ENCODE measurements around the gene PREX1. TPM values are rescaled to one million over a fixed set of nuclear protein-coding genes. Genes with fewer than 3 reads are reported as not detected.

The PREX1 gene
- total RNA-seq, 2 experiments from 2014 or later: 142 to 147 TPM

GRCh38 chr20:48645666-48646065 lies 182.1 kb downstream of the PREX1 start:
- Mint-ChIP-seq H3K36me3 (peaks cover 40% of the 10 kb centered on the region), H3K27ac (no peak overlapping the region), H3K27me3 (no peaks in the 10 kb centered on the region)

GRCh38 chr20:48644286-48644828 lies 183.4 kb downstream of the PREX1 start:
- H3K27me3 Mint-ChIP-seq: no peaks in the 10 kb centered on the region

More at GRCh38 chr20:48645666-48646065, 182.1 kb downstream of the PREX1 start:
- POLR2A ChIA-PET: no interaction called here
- DNase-seq (no peak), ATAC-seq (ENCODE audit: low read depth) (no peak)
- no peaks in the 10 kb centered on the region for H3K9me3 Mint-ChIP-seq
- H3K4me3 Mint-ChIP-seq: no peak overlapping the region
- peaks cover 7% of the 10 kb centered on the region for H3K4me1 Mint-ChIP-seq

GRCh38 chr20:48642105-48642880 lies 185.5 kb downstream of the PREX1 start:
- no peak overlapping the region for H3K4me3 Mint-ChIP-seq
- no peak for ATAC-seq (ENCODE audit: low read depth)
- no peak for DNase-seq
- H3K27ac Mint-ChIP-seq: no peak overlapping the region
- no peaks in the 10 kb centered on the region for H3K9me3 Mint-ChIP-seq
- peaks cover 42% of the 10 kb centered on the region for H3K36me3 Mint-ChIP-seq
- POLR2A ChIA-PET: interaction anchor here (0.6 kb wide), 1 partner anchor 357 kb away, joined by 3 read pairs; no protein-coding TSS in a partner anchor
- H3K4me1 Mint-ChIP-seq: peaks cover 17% of the 10 kb centered on the region
- H3K27me3 Mint-ChIP-seq: no peaks in the 10 kb centered on the region

More at GRCh38 chr20:48644286-48644828, 183.4 kb downstream of the PREX1 start:
- POLR2A ChIA-PET: no interaction called here
- no peak overlapping the region for H3K27ac Mint-ChIP-seq
- no peaks in the 10 kb centered on the region for H3K9me3 Mint-ChIP-seq
- peaks cover 12% of the 10 kb centered on the region for H3K4me1 Mint-ChIP-seq
- no peak overlapping the region for H3K4me3 Mint-ChIP-seq
- no peak for DNase-seq
- no peak for ATAC-seq (ENCODE audit: low read depth)
- peaks cover 40% of the 10 kb centered on the region for H3K36me3 Mint-ChIP-seq

- H3K9me3 Mint-ChIP-seq: no peaks in the 10 kb centered on the region
- no peak overlapping the region for H3K4me3 Mint-ChIP-seq
- POLR2A ChIA-PET: no interaction called here
- peak overlapping the region; percentile 54 for H3K27ac Mint-ChIP-seq
- ATAC-seq (ENCODE audit: low read depth): no peak
- H3K4me1 Mint-ChIP-seq: peaks cover 15% of the 10 kb centered on the region
- H3K36me3 Mint-ChIP-seq: peaks cover 38% of the 10 kb centered on the region
- DNase-seq: no peak
- no peaks in the 10 kb centered on the region for H3K27me3 Mint-ChIP-seq
Observed at GRCh38 chr20:48640871-48641270, 186.9 kb downstream of the PREX1 start.

GRCh38 chr20:48639899-48640298 lies 187.9 kb downstream of the PREX1 start:
- H3K27ac Mint-ChIP-seq: peak overlapping the region; percentile 50
- H3K9me3 Mint-ChIP-seq: no peaks in the 10 kb centered on the region
- POLR2A ChIA-PET: no interaction called here
- no peak overlapping the region for H3K4me3 Mint-ChIP-seq
- ATAC-seq (ENCODE audit: low read depth) (no peak), DNase-seq (no peak)
- H3K4me1 Mint-ChIP-seq: peaks cover 15% of the 10 kb centered on the region
- peaks cover 37% of the 10 kb centered on the region for H3K36me3 Mint-ChIP-seq
- no peaks in the 10 kb centered on the region for H3K27me3 Mint-ChIP-seq

GRCh38 chr20:48638546-48638945 lies 189.3 kb downstream of the PREX1 start:
- no peaks in the 10 kb centered on the region for H3K27me3 Mint-ChIP-seq
- ATAC-seq (ENCODE audit: low read depth): no peak
- DNase-seq: no peak
- peak overlapping the region; percentile 46 for H3K27ac Mint-ChIP-seq
- peaks cover 35% of the 10 kb centered on the region for H3K36me3 Mint-ChIP-seq
- peaks cover 15% of the 10 kb centered on the region for H3K4me1 Mint-ChIP-seq
- H3K9me3 Mint-ChIP-seq: no peaks in the 10 kb centered on the region
- H3K4me3 Mint-ChIP-seq: no peak overlapping the region
- POLR2A ChIA-PET: interaction anchor here (0.6 kb wide), 1 partner anchor 276 kb away, joined by 3 read pairs; no protein-coding TSS in a partner anchor

GRCh38 chr20:48637461-48637860 lies 190.3 kb downstream of the PREX1 start:
- no peak for DNase-seq
- Mint-ChIP-seq H3K4me1 (peaks cover 17% of the 10 kb centered on the region), H3K27me3 (no peaks in the 10 kb centered on the region), H3K4me3 (no peak overlapping the region), H3K9me3 (no peaks in the 10 kb centered on the region), H3K36me3 (peaks cover 35% of the 10 kb centered on the region), H3K27ac (no peak overlapping the region)
- POLR2A ChIA-PET: no interaction called here
- no peak for ATAC-seq (ENCODE audit: low read depth)

- Mint-ChIP-seq H3K36me3 (peaks cover 32% of the 10 kb centered on the region), H3K9me3 (no peaks in the 10 kb centered on the region), H3K4me3 (no peak overlapping the region), H3K4me1 (peaks cover 16% of the 10 kb centered on the region), H3K27me3 (no peaks in the 10 kb centered on the region), H3K27ac (no peak overlapping the region)
- DNase-seq (no peak), ATAC-seq (ENCODE audit: low read depth) (peak; percentile 8)
- POLR2A ChIA-PET: no interaction called here
Observed at GRCh38 chr20:48636301-48636700, 191.5 kb downstream of the PREX1 start.

GRCh38 chr20:48635791-48636267 lies 192.0 kb downstream of the PREX1 start:
- H3K4me1 Mint-ChIP-seq: peaks cover 14% of the 10 kb centered on the region
- DNase-seq (peak; percentile 79), ATAC-seq (ENCODE audit: low read depth) (peak; percentile 65)
- H3K27me3 Mint-ChIP-seq: no peaks in the 10 kb centered on the region
- POLR2A ChIA-PET: interaction anchor here (0.8 kb wide), 1 partner anchor 286 kb away, joined by 4 read pairs; the partner anchor contains the start of gene ARFGEF2
- H3K27ac Mint-ChIP-seq: peak overlapping the region; percentile 35
- no peak overlapping the region for H3K4me3 Mint-ChIP-seq
- H3K36me3 Mint-ChIP-seq: peaks cover 30% of the 10 kb centered on the region
- no peaks in the 10 kb centered on the region for H3K9me3 Mint-ChIP-seq

GRCh38 chr20:48635361-48635760 lies 192.4 kb downstream of the PREX1 start:
- H3K27ac Mint-ChIP-seq: peak overlapping the region; percentile 35
- POLR2A ChIA-PET: interaction anchor here (0.8 kb wide), 1 partner anchor 286 kb away, joined by 4 read pairs; the partner anchor contains the start of gene ARFGEF2
- peaks cover 25% of the 10 kb centered on the region for H3K36me3 Mint-ChIP-seq
- H3K4me3 Mint-ChIP-seq: no peak overlapping the region
- no peaks in the 10 kb centered on the region for H3K9me3 Mint-ChIP-seq
- ATAC-seq (ENCODE audit: low read depth) (peak; percentile 4), DNase-seq (no peak)
- no peaks in the 10 kb centered on the region for H3K27me3 Mint-ChIP-seq
- peaks cover 10% of the 10 kb centered on the region for H3K4me1 Mint-ChIP-seq

GRCh38 chr20:48634641-48635040 lies 193.2 kb downstream of the PREX1 start:
- peaks cover 23% of the 10 kb centered on the region for H3K36me3 Mint-ChIP-seq
- DNase-seq (no peak), ATAC-seq (ENCODE audit: low read depth) (no peak)
- H3K9me3 Mint-ChIP-seq: no peaks in the 10 kb centered on the region
- POLR2A ChIA-PET: no interaction called here
- no peak overlapping the region for H3K4me3 Mint-ChIP-seq
- H3K4me1 Mint-ChIP-seq: peaks cover 9% of the 10 kb centered on the region
- no peaks in the 10 kb centered on the region for H3K27me3 Mint-ChIP-seq
- H3K27ac Mint-ChIP-seq: peak overlapping the region; percentile 35

GRCh38 chr20:48633620-48634257 lies 194.1 kb downstream of the PREX1 start:
- no peak overlapping the region for H3K4me3 Mint-ChIP-seq
- H3K4me1 Mint-ChIP-seq: peaks cover 4% of the 10 kb centered on the region
- ATAC-seq (ENCODE audit: low read depth): no peak

GRCh38 chr20:48632825-48633619 lies 194.8 kb downstream of the PREX1 start:
- Mint-ChIP-seq H3K27ac (no peak overlapping the region), H3K27me3 (no peaks in the 10 kb centered on the region), H3K36me3 (peaks cover 13% of the 10 kb centered on the region), H3K4me1 (peaks cover 5% of the 10 kb centered on the region), H3K9me3 (no peaks in the 10 kb centered on the region), H3K4me3 (no peak overlapping the region)
- ATAC-seq (ENCODE audit: low read depth) (no peak), DNase-seq (no peak)
- POLR2A ChIA-PET: no interaction called here

More at GRCh38 chr20:48633620-48634257, 194.1 kb downstream of the PREX1 start:
- POLR2A ChIA-PET: no interaction called here
- Mint-ChIP-seq H3K27ac (peak overlapping the region; percentile 1), H3K27me3 (no peaks in the 10 kb centered on the region), H3K36me3 (peaks cover 17% of the 10 kb centered on the region), H3K9me3 (no peaks in the 10 kb centered on the region)
- no peak for DNase-seq
